ENCODE measurements around the gene MYL11. TPM values are rescaled to one million over a fixed set of nuclear protein-coding genes. Genes with fewer than 3 reads are reported as not detected.

The MYL11 gene
- total RNA-seq, 1 donor from 2014 or later = not detected

- TF ChIP-seq CTCF (IDR thresholded peaks at IDR 0.05; ENCODE audit: insufficient read depth, low read depth, low read length) (no peak), EZH2 (IDR thresholded peaks at IDR 0.05; ENCODE audit: insufficient read depth, low read length) (no peak)
- Mint-ChIP-seq H3K27me3 (ENCODE audit: low read depth, unreplicated experiment) (no peaks in the 10 kb centered on the region), H3K36me3 (ENCODE audit: low read depth, unreplicated experiment) (peaks cover 24% of the 10 kb centered on the region), H3K4me3 (ENCODE audit: unreplicated experiment) (no peak overlapping the region), H3K27ac (ENCODE audit: unreplicated experiment) (no peak overlapping the region), H3K4me1 (ENCODE audit: low read depth, unreplicated experiment) (peaks cover 15% of the 10 kb centered on the region), H3K9me3 (ENCODE audit: unreplicated experiment) (no peaks in the 10 kb centered on the region)
- Histone ChIP-seq H3K4me2 (ENCODE audit: low read length) (no peak overlapping the region), H3K4me3 (ENCODE audit: insufficient read depth, low read depth, low read length) (no peak overlapping the region), H3K9me3 (ENCODE audit: insufficient read depth, low read depth, low read length) (no peaks in the 10 kb centered on the region), H3K27me3 (ENCODE audit: insufficient read depth, low read length) (no peaks in the 10 kb centered on the region), H4K20me1 (ENCODE audit: insufficient read depth, low read length) (peaks cover 48% of the 10 kb centered on the region), H2AFZ (ENCODE audit: low read depth, low read length) (no peak overlapping the region), H3K4me1 (ENCODE audit: insufficient read depth, low read length) (peaks cover 7% of the 10 kb centered on the region), H3K36me3 (ENCODE audit: insufficient read depth, low read length) (peaks cover 20% of the 10 kb centered on the region), H3K27ac (ENCODE audit: low read depth, low read length) (no peak overlapping the region), H3K9ac (ENCODE audit: low read length) (no peak overlapping the region), H3K79me2 (ENCODE audit: insufficient read depth, low read length) (peaks cover 77% of the 10 kb centered on the region)
- DNase-seq (ENCODE audit: low read depth) (no peak), FAIRE-seq (no peak)
Measured at GRCh38 chr16:30358990-30359870, 15.4 kb upstream of the MYL11 start.

GRCh38 chr16:30359871-30360170, 14.8 kb upstream of the MYL11 start:
- Histone ChIP-seq H3K4me3 (ENCODE audit: insufficient read depth, low read depth, low read length) (no peak overlapping the region), H3K9me3 (ENCODE audit: insufficient read depth, low read depth, low read length) (no peaks in the 10 kb centered on the region), H3K4me2 (ENCODE audit: low read length) (no peak overlapping the region), H3K27ac (ENCODE audit: low read depth, low read length) (no peak overlapping the region), H3K36me3 (ENCODE audit: insufficient read depth, low read length) (peaks cover 20% of the 10 kb centered on the region), H3K27me3 (ENCODE audit: insufficient read depth, low read length) (no peaks in the 10 kb centered on the region), H3K4me1 (ENCODE audit: insufficient read depth, low read length) (peaks cover 7% of the 10 kb centered on the region), H3K9ac (ENCODE audit: low read length) (no peak overlapping the region), H3K79me2 (ENCODE audit: insufficient read depth, low read length) (peaks cover 77% of the 10 kb centered on the region), H2AFZ (ENCODE audit: low read depth, low read length) (no peak overlapping the region), H4K20me1 (ENCODE audit: insufficient read depth, low read length) (peaks cover 54% of the 10 kb centered on the region)
- H3K9me3 Mint-ChIP-seq (ENCODE audit: unreplicated experiment) = no peaks in the 10 kb centered on the region
- H3K4me3 Mint-ChIP-seq (ENCODE audit: unreplicated experiment) = no peak overlapping the region
- TF ChIP-seq CTCF (IDR thresholded peaks at IDR 0.05; ENCODE audit: insufficient read depth, low read depth, low read length) (no peak), EZH2 (IDR thresholded peaks at IDR 0.05; ENCODE audit: insufficient read depth, low read length) (no peak)
- peaks cover 15% of the 10 kb centered on the region for H3K4me1 Mint-ChIP-seq (ENCODE audit: low read depth, unreplicated experiment)
- no peak for FAIRE-seq
- H3K27me3 Mint-ChIP-seq (ENCODE audit: low read depth, unreplicated experiment) = no peaks in the 10 kb centered on the region
- no peak for DNase-seq (ENCODE audit: low read depth)
- H3K36me3 Mint-ChIP-seq (ENCODE audit: low read depth, unreplicated experiment) = peaks cover 25% of the 10 kb centered on the region
- no peak overlapping the region for H3K27ac Mint-ChIP-seq (ENCODE audit: unreplicated experiment)

DNA sequence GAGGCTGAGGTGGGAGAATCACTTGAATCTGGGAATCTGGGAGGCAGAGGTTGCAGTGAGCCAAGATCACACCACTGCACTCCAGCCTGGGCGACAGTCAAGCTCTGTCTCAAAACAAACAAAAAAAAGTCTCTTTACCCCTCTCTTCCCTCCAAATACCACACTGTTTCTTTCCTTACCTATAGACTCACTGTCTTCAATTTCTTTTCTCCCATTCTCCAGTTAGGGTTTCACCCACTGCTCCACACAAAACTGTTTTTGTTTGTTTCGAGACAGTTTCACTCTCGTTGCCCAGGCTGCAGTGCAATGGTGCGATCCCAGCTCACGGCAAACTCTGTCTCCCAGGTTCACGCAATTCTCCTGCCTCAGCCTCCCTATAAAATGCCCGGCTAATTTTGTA, 13.4 kb upstream of the MYL11 start:
- H3K4me3 ChIP-seq (ENCODE audit: insufficient read depth, low read depth, low read length) = no peak overlapping the region
- FAIRE-seq (no peak), DNase-seq (ENCODE audit: low read depth) (no peak)
- H4K20me1 ChIP-seq (ENCODE audit: insufficient read depth, low read length) = peaks cover 67% of the 10 kb centered on the region
- H3K9ac ChIP-seq (ENCODE audit: low read length) = no peak overlapping the region
- peaks cover 83% of the 10 kb centered on the region for H3K79me2 ChIP-seq (ENCODE audit: insufficient read depth, low read length)
- H3K9me3 Mint-ChIP-seq (ENCODE audit: unreplicated experiment) = no peaks in the 10 kb centered on the region
- no peak overlapping the region for H3K4me2 ChIP-seq (ENCODE audit: low read length)
- peaks cover 27% of the 10 kb centered on the region for H3K36me3 Mint-ChIP-seq (ENCODE audit: low read depth, unreplicated experiment)
- no peak overlapping the region for H3K27ac Mint-ChIP-seq (ENCODE audit: unreplicated experiment)
- no peaks in the 10 kb centered on the region for H3K27me3 Mint-ChIP-seq (ENCODE audit: low read depth, unreplicated experiment)
- no peaks in the 10 kb centered on the region for H3K9me3 ChIP-seq (ENCODE audit: insufficient read depth, low read depth, low read length)
- no peak overlapping the region for H3K4me3 Mint-ChIP-seq (ENCODE audit: unreplicated experiment)
- no peak for TF ChIP-seq CTCF (IDR thresholded peaks at IDR 0.05; ENCODE audit: insufficient read depth, low read depth, low read length)
- TF ChIP-seq EZH2 (IDR thresholded peaks at IDR 0.05; ENCODE audit: insufficient read depth, low read length) = no peak
- H3K27me3 ChIP-seq (ENCODE audit: insufficient read depth, low read length) = no peaks in the 10 kb centered on the region
- no peak overlapping the region for H3K27ac ChIP-seq (ENCODE audit: low read depth, low read length)
- H3K4me1 ChIP-seq (ENCODE audit: insufficient read depth, low read length) = no peaks in the 10 kb centered on the region
- H3K36me3 ChIP-seq (ENCODE audit: insufficient read depth, low read length) = peaks cover 20% of the 10 kb centered on the region
- peaks cover 13% of the 10 kb centered on the region for H3K4me1 Mint-ChIP-seq (ENCODE audit: low read depth, unreplicated experiment)
- H2AFZ ChIP-seq (ENCODE audit: low read depth, low read length) = no peak overlapping the region
